ENCODE data around the gene SLIT2. TPM values are rescaled to one million over a fixed set of nuclear protein-coding genes. Genes with fewer than 3 reads are reported as not detected.

SLIT2 gene
- polyA plus RNA-seq, 1 donor (not counting 4 experiments of a cell fraction or from before 2014, with no cell fraction given), result 7.5 TPM

DNA sequence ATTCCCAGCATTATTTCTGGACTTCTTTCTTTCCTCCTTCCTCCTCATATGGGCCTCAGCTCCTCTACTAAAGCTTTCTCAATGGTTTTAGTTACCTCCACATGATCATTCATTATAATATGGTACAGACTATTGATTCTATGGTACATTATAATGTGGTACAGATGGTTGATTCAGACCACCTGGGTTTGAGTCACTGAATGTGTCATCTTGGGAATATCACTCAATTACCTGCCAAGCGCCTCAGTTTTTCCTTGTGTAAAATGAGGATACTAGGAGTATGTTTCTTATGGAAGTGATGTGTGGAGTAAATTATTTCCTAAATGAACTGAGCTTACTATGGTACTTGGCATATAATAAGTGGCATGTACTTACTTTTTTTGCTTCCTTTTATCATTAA lies 27.7 kb downstream of the SLIT2 start:
- peaks cover 6% of the 10 kb centered on the region for H3K79me2 ChIP-seq (ENCODE audit: control insufficient read depth, insufficient read depth, low read length)
- H3K36me3 ChIP-seq (ENCODE audit: control insufficient read depth in 2 of 2, extremely low read depth in 1 of 2, insufficient read depth in 2 of 2, low read length in 2 of 2), result no peaks in the 10 kb centered on the region
- H3K4me3 ChIP-seq (ENCODE audit: control insufficient read depth in 2 of 3, extremely low read depth in 1 of 3, insufficient read depth in 2 of 3, low read depth in 1 of 3, low read length in 3 of 3), result no peak overlapping the region
- dilution Hi-C loops (cut with MboI; ENCODE audit: extremely low pct_ligation_motif_present, low sequenced_read_pairs), result no loop called here
- no peaks in the 10 kb centered on the region for H4K20me1 ChIP-seq (ENCODE audit: control insufficient read depth, extremely low read depth, insufficient read depth, low read length)
- TF ChIP-seq EZH2 (IDR thresholded peaks at IDR 0.05; ENCODE audit: low read length), result no peak
- TF ChIP-seq, protein P1, sequence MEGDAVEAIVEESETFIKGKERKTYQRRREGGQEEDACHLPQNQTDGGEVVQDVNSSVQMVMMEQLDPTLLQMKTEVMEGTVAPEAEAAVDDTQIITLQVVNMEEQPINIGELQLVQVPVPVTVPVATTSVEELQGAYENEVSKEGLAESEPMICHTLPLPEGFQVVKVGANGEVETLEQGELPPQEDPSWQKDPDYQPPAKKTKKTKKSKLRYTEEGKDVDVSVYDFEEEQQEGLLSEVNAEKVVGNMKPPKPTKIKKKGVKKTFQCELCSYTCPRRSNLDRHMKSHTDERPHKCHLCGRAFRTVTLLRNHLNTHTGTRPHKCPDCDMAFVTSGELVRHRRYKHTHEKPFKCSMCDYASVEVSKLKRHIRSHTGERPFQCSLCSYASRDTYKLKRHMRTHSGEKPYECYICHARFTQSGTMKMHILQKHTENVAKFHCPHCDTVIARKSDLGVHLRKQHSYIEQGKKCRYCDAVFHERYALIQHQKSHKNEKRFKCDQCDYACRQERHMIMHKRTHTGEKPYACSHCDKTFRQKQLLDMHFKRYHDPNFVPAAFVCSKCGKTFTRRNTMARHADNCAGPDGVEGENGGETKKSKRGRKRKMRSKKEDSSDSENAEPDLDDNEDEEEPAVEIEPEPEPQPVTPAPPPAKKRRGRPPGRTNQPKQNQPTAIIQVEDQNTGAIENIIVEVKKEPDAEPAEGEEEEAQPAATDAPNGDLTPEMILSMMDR (optimal IDR thresholded peaks at IDR 0.05 in 1 of 3, IDR thresholded peaks at IDR 0.05 in 1 of 3, conservative IDR thresholded peaks at IDR 0.05 in 1 of 3; ENCODE audit: extremely low read depth in 1 of 3, insufficient read depth in 2 of 3, low read length in 3 of 3), result no peak
- peaks cover 26% of the 10 kb centered on the region for H3K4me1 ChIP-seq (ENCODE audit: control insufficient read depth, extremely low read depth, insufficient read depth, low read length)
- H3K4me2 ChIP-seq (ENCODE audit: control insufficient read depth, extremely low read depth, insufficient read depth, low read depth, low read length), result no peak overlapping the region
- no peak overlapping the region for H3K9ac ChIP-seq (ENCODE audit: control insufficient read depth, extremely low read depth, insufficient read depth, low read length)
- no peak overlapping the region for H3K27ac ChIP-seq (ENCODE audit: control insufficient read depth, insufficient read depth, low read length)
- H3K27me3 ChIP-seq (ENCODE audit: control insufficient read depth, extremely low read depth, insufficient read depth, low read length), result no peaks in the 10 kb centered on the region
- no peak overlapping the region for H2AFZ ChIP-seq (ENCODE audit: control insufficient read depth, low read length)
- H3K9me1 ChIP-seq (ENCODE audit: control insufficient read depth, extremely low read depth, insufficient read depth, low read length), result no peaks in the 10 kb centered on the region
- DNase-seq (ENCODE audit: low read depth, low spot score) (no peak), FAIRE-seq (no peak)
- no peaks in the 10 kb centered on the region for H3K9me3 ChIP-seq (ENCODE audit: control insufficient read depth, low read depth, low read length)

DNA sequence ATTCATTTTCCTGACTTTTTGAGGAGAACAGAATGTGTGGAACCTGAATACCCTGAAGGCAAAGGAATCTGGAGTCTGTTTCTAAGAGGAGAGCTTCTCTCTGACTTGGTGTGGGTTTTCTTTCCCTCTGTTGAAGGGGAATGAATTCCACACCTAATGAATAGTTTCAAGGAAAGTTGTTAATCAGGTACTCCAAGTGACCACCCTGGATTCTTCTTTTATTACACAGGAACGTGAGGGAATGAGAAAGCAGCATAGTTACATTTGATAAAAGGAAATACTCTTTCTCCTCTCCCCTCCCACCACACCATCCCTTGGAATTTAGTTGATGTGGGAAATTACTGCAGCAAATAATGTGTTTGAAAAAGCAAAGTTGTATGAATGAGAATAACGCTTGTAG lies 29.7 kb downstream of the SLIT2 start:
- Histone ChIP-seq H4K20me1 (ENCODE audit: control insufficient read depth, extremely low read depth, insufficient read depth, low read length) (no peaks in the 10 kb centered on the region), H3K9me1 (ENCODE audit: control insufficient read depth, extremely low read depth, insufficient read depth, low read length) (no peaks in the 10 kb centered on the region), H3K9me3 (ENCODE audit: control insufficient read depth, low read depth, low read length) (no peaks in the 10 kb centered on the region), H3K4me3 (ENCODE audit: control insufficient read depth in 2 of 3, extremely low read depth in 1 of 3, insufficient read depth in 2 of 3, low read depth in 1 of 3, low read length in 3 of 3) (no peak overlapping the region), H2AFZ (ENCODE audit: control insufficient read depth, low read length) (peak overlapping the region; percentile 50), H3K27ac (ENCODE audit: control insufficient read depth, insufficient read depth, low read length) (no peak overlapping the region), H3K27me3 (ENCODE audit: control insufficient read depth, extremely low read depth, insufficient read depth, low read length) (no peaks in the 10 kb centered on the region), H3K4me1 (ENCODE audit: control insufficient read depth, extremely low read depth, insufficient read depth, low read length) (peaks cover 42% of the 10 kb centered on the region), H3K36me3 (ENCODE audit: control insufficient read depth in 2 of 2, extremely low read depth in 1 of 2, insufficient read depth in 2 of 2, low read length in 2 of 2) (no peaks in the 10 kb centered on the region), H3K9ac (ENCODE audit: control insufficient read depth, extremely low read depth, insufficient read depth, low read length) (no peak overlapping the region), H3K79me2 (ENCODE audit: control insufficient read depth, insufficient read depth, low read length) (peaks cover 6% of the 10 kb centered on the region), H3K4me2 (ENCODE audit: control insufficient read depth, extremely low read depth, insufficient read depth, low read depth, low read length) (peak overlapping the region; percentile 36)
- dilution Hi-C loops (cut with MboI; ENCODE audit: extremely low pct_ligation_motif_present, low sequenced_read_pairs), result no loop called here
- peak; percentile 76 for FAIRE-seq
- DNase-seq (ENCODE audit: low read depth, low spot score), result no peak
- no peak for TF ChIP-seq EZH2 (IDR thresholded peaks at IDR 0.05; ENCODE audit: low read length)
- TF ChIP-seq, protein P1 (optimal IDR thresholded peaks at IDR 0.05 in 1 of 3, IDR thresholded peaks at IDR 0.05 in 1 of 3, conservative IDR thresholded peaks at IDR 0.05 in 1 of 3; ENCODE audit: extremely low read depth in 1 of 3, insufficient read depth in 2 of 3, low read length in 3 of 3), result no peak

All from keratinocyte (primary cell).